Prostate gland (tissue), 2 donors: Measurements from ENCODE around the gene CCDC167. TPM values are rescaled to one million over a fixed set of nuclear protein-coding genes. Genes with fewer than 3 reads are reported as not detected.
A peak's percentile ranks its signal among the peaks of the same experiment; 100 is the strongest.

ENCODE experiments used
- DNase-seq: peaks from one replicate; pipeline ENCODE4 v3.0.0-alpha.2; 2019; ENCODE audit warnings: low spot score
- H3K27ac ChIP-seq, 2 donors: fragments of 200-600 bp; sonication (generic); 2 replicates each; pipeline ENCODE4 v1.5.1; 2017 to 2019
- H3K27me3 ChIP-seq: fragments of 200-600 bp; sonication (generic); replicated peaks from 2 replicates; pipeline ENCODE4 v1.5.1; 2019; ENCODE audit not compliant: insufficient read depth
- H3K36me3 ChIP-seq, 2 donors: fragments of 200-600 bp; sonication (generic); 1 replicate in 1 of 2; 2 replicates in 1 of 2; pipeline versions ENCODE4 v1.5.1 to v1.8.1; 2017 to 2019
- H3K4me1 ChIP-seq: fragments of 200-600 bp; sonication (generic); replicated peaks from 2 replicates; pipeline ENCODE4 v1.5.1; 2019
- H3K4me3 ChIP-seq, 2 donors: fragments of 200-600 bp; sonication (generic); 2 replicates each; pipeline ENCODE4 v1.5.1; 2017 to 2019
- H3K9me3 ChIP-seq: fragments of 200-600 bp; sonication (generic); 2 replicates; pipeline ENCODE4 v1.5.1; 2017
- CTCF ChIP-seq, 4 experiments: fragments of 200-600 bp in 2 of 4; fragments of 450-650 bp in 2 of 4; sonication (generic) in 2 of 4; IDR thresholded peaks; 1 replicate in 3 of 4; 2 replicates in 1 of 4; pipeline ENCODE4 v1.5.1; 2016 to 2019; ENCODE audit warnings: antibody characterized with exemption in 4 of 4, mild to moderate bottlenecking in 2 of 4, moderate library complexity in 2 of 4
- POLR2A ChIP-seq: fragments of 450-650 bp; IDR thresholded peaks from one replicate; pipeline ENCODE4 v1.6.1; 2016; ENCODE audit warnings: antibody characterized with exemption, mild to moderate bottlenecking
- POLR2AphosphoS5 ChIP-seq: sonication (generic); formaldehyde crosslinking; IDR thresholded peaks from one replicate; pipeline ENCODE4 v1.6.1; 2017; ENCODE audit warnings: antibody characterized with exemption
- WGBS: methylation state at CpG from one replicate; pipeline ENCODE4 v1.1.5; 2018; 5-methylcytosine and 5-hydroxymethylcytosine counted together
- intact Hi-C: fragments of 100-400 bp; cut with DNase I; formaldehyde crosslinking; loops from one replicate; pipeline ENCODE4 v1.14.2; 2022
- total RNA-seq, 2 donors: library from RNA; depleted of rRNA; stranded (reverse); fragments of >200 nt; gene quantifications; one replicate each; pipeline ENCODE4 v1.1.0, GENCODE V29; 2016

CCDC167 gene
- total RNA-seq, 2 donors from 2014 or later: 46.9 to 54.6 TPM

GRCh38 chr6:37477191-37477590, 22.5 kb downstream of the CCDC167 start:
- no peak overlapping the region for H3K27ac ChIP-seq
- no peak for DNase-seq
- no peaks in the 10 kb centered on the region for H3K36me3 ChIP-seq
- H3K27me3 ChIP-seq: no peaks in the 10 kb centered on the region
- no peak overlapping the region for H3K4me3 ChIP-seq
- intact Hi-C loops: no loop called here
- H3K4me1 ChIP-seq: peaks cover 10% of the 10 kb centered on the region
- WGBS: 68% methylated on average over 3 of the region's 3 CpGs
- TF ChIP-seq POLR2A (no peak), CTCF (IDR thresholded peaks at IDR 0.05) (no peak), POLR2AphosphoS5 (no peak)
- H3K9me3 ChIP-seq: no peaks in the 10 kb centered on the region

- H3K4me1 ChIP-seq: peaks cover 7% of the 10 kb centered on the region
- intact Hi-C loops: no loop called here
- TF ChIP-seq POLR2AphosphoS5 (no peak), POLR2A (no peak), CTCF (IDR thresholded peaks at IDR 0.05) (no peak)
- WGBS: 93% methylated on average over 4 of the region's 4 CpGs
- no peak for DNase-seq
- H3K4me3 ChIP-seq: no peak overlapping the region
- no peaks in the 10 kb centered on the region for H3K9me3 ChIP-seq
- H3K36me3 ChIP-seq: no peaks in the 10 kb centered on the region
- no peaks in the 10 kb centered on the region for H3K27me3 ChIP-seq
- no peak overlapping the region for H3K27ac ChIP-seq
Measured at GRCh38 chr6:37474316-37474715, 25.4 kb downstream of the CCDC167 start.

- TF ChIP-seq POLR2A (no peak), CTCF (IDR thresholded peaks at IDR 0.05) (no peak), POLR2AphosphoS5 (peak; percentile 63)
- Histone ChIP-seq H3K27ac (no peak overlapping the region), H3K9me3 (no peaks in the 10 kb centered on the region), H3K4me1 (peaks cover 7% of the 10 kb centered on the region), H3K36me3 (no peaks in the 10 kb centered on the region), H3K4me3 (no peak overlapping the region), H3K27me3 (no peaks in the 10 kb centered on the region)
- DNase-seq: peak; percentile 87
- WGBS: 26% methylated on average over 8 of the region's 8 CpGs
- intact Hi-C loops: no loop called here
Measured at GRCh38 chr6:37473364-37474095, 26.2 kb downstream of the CCDC167 start.

GRCh38 chr6:37467718-37468117, 32.0 kb downstream of the CCDC167 start:
- Histone ChIP-seq H3K4me3 (no peak overlapping the region), H3K9me3 (no peaks in the 10 kb centered on the region), H3K36me3 (peaks cover 0 to 1% of the 10 kb centered on the region in 2 donors), H3K27ac (no peak overlapping the region), H3K27me3 (no peaks in the 10 kb centered on the region), H3K4me1 (no peaks in the 10 kb centered on the region)
- intact Hi-C loops: no loop called here
- no peak for DNase-seq
- TF ChIP-seq POLR2AphosphoS5 (no peak), CTCF (IDR thresholded peaks at IDR 0.05) (no peak), POLR2A (no peak)

GRCh38 chr6:37463110-37463509, 36.6 kb downstream of the CCDC167 start:
- no peak for DNase-seq

More at GRCh38 chr6:37463110-37463509, 36.6 kb downstream of the CCDC167 start:
- Histone ChIP-seq H3K4me1 (no peaks in the 10 kb centered on the region), H3K9me3 (no peaks in the 10 kb centered on the region), H3K27me3 (no peaks in the 10 kb centered on the region), H3K27ac (no peak overlapping the region), H3K36me3 (peaks cover 0 to 26% of the 10 kb centered on the region in 2 donors), H3K4me3 (no peak overlapping the region)
- intact Hi-C loops: no loop called here
- TF ChIP-seq CTCF (IDR thresholded peaks at IDR 0.05): no peak
- no peak for TF ChIP-seq POLR2AphosphoS5
- no peak for TF ChIP-seq POLR2A
